Lower leg skin (tissue), 4 donors: ENCODE measurements around the gene RABGGTA. TPM values are rescaled to one million over a fixed set of nuclear protein-coding genes. Genes with fewer than 3 reads are reported as not detected.

Source experiments
- DNase-seq, 2 donors: peaks; one replicate each; pipeline ENCODE4 v3.0.0-alpha.2; 2019; ENCODE audit warnings: low spot score in 2 of 2
- H3K4me3 ChIP-seq: fragments of 200-600 bp; sonication (generic); 2 replicates; pipeline ENCODE4 v1.5.1; 2017; ENCODE audit warnings: mild to moderate bottlenecking, low read depth; ENCODE audit not compliant: poor library complexity, severe bottlenecking
- CTCF ChIP-seq, 3 donors: fragments of 450-650 bp; IDR thresholded peaks; one replicate each; pipeline ENCODE4 v1.5.1; 2016; ENCODE audit warnings: antibody characterized with exemption in 3 of 3, mild to moderate bottlenecking in 3 of 3, moderate library complexity in 2 of 3
- POLR2A ChIP-seq, 2 donors: fragments of 450-650 bp; IDR thresholded peaks; one replicate each; pipeline ENCODE4 v1.6.1; 2016 to 2017; ENCODE audit warnings: antibody characterized with exemption in 2 of 2, mild to moderate bottlenecking in 1 of 2, moderate library complexity in 1 of 2
- WGBS, 2 donors: methylation state at CpG; one replicate each; pipeline ENCODE4 v1.1.5; 2018; 5-methylcytosine and 5-hydroxymethylcytosine counted together
- intact Hi-C: fragments of 100-400 bp; cut with DNase I; formaldehyde crosslinking; loops from one replicate; pipeline ENCODE4 v1.15.0; 2023; ENCODE audit warnings: low total_unique reads
- total RNA-seq, 4 donors: library from RNA; depleted of rRNA; stranded (reverse); fragments of >200 nt; gene quantifications; one replicate each; pipeline ENCODE4 v1.1.0, GENCODE V29; 2016

RABGGTA gene
- total RNA-seq, 4 donors from 2014 or later: 35.5 to 69.4 (median 44.7) TPM

DNA sequence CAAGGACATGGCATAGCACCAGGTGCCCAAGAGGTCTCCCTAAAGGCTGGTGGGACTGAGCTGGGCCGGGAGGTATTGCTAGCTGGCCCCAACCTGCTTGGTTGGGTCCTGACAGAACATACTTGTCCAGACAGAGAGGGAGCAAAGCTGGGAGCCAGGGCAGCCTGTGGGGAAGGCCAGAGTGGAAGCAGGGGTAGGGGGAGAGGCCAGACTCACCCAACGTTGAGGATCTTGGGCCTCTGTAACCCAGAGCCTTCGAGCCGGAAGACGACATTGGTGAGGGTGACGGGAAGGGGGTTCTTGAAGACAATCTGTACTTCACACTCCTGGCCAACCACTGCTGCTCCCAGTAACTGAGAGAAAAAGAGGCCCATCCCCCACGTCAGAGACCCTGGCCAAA is 17.5 kb downstream of the RABGGTA start:
- TF ChIP-seq CTCF (IDR thresholded peaks at IDR 0.05) (no peak), POLR2A (IDR thresholded peaks at IDR 0.05) (no peak)
- H3K4me3 ChIP-seq: no peak overlapping the region
- intact Hi-C loops: no loop called here
- peak in 1 of 2 donors; percentile 50 for DNase-seq
- WGBS, 2 donors: 78 to 80% methylated on average over 7 of the region's 7 CpGs

- TF ChIP-seq POLR2A (IDR thresholded peaks at IDR 0.05) (no peak), CTCF (IDR thresholded peaks at IDR 0.05) (no peak)
- intact Hi-C loops: no loop called here
- H3K4me3 ChIP-seq: no peak overlapping the region
- 73 to 80% methylated on average over 11 of the region's 11 CpGs for WGBS, 2 donors
- peak in 1 of 2 donors; percentile 54 for DNase-seq
These were observed 18.9 kb downstream of the RABGGTA start for GRCh38 chr14:24252289-24253124.

GRCh38 chr14:24251880-24252288 is 19.5 kb downstream of the RABGGTA start:
- 86 to 100% methylated on average over 1 of the region's 1 CpG for WGBS, 2 donors
- H3K4me3 ChIP-seq: no peak overlapping the region
- no peak for TF ChIP-seq CTCF (IDR thresholded peaks at IDR 0.05)
- TF ChIP-seq POLR2A (IDR thresholded peaks at IDR 0.05): no peak
- intact Hi-C loops: no loop called here
- no peak for DNase-seq

DNA sequence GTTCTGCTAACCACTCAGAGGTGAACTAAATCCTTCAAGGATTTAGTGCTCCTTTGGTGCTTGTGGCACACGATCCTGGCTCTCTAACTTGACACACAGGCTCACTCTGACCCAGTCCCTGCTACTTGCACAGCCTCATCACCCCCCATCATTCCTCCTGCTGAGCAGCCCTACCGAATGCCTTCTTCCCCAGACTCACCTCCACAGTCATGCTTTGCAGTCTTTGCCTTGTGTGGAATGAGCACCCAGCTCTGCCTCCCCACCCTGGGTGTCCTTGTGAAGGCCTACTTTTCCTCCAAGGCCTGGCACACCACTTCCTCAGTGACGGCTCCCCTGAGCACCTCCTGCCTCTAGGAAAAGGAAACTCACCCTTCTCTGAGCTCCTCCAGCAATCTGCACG is 21.0 kb downstream of the RABGGTA start:
- intact Hi-C loops: no loop called here
- TF ChIP-seq CTCF (IDR thresholded peaks at IDR 0.05) (no peak), POLR2A (IDR thresholded peaks at IDR 0.05) (no peak)
- peak in 1 of 2 donors; percentile 32 for DNase-seq
- WGBS, 2 donors: 69 to 70% methylated on average over 4 of the region's 4 CpGs
- H3K4me3 ChIP-seq: no peak overlapping the region

DNA sequence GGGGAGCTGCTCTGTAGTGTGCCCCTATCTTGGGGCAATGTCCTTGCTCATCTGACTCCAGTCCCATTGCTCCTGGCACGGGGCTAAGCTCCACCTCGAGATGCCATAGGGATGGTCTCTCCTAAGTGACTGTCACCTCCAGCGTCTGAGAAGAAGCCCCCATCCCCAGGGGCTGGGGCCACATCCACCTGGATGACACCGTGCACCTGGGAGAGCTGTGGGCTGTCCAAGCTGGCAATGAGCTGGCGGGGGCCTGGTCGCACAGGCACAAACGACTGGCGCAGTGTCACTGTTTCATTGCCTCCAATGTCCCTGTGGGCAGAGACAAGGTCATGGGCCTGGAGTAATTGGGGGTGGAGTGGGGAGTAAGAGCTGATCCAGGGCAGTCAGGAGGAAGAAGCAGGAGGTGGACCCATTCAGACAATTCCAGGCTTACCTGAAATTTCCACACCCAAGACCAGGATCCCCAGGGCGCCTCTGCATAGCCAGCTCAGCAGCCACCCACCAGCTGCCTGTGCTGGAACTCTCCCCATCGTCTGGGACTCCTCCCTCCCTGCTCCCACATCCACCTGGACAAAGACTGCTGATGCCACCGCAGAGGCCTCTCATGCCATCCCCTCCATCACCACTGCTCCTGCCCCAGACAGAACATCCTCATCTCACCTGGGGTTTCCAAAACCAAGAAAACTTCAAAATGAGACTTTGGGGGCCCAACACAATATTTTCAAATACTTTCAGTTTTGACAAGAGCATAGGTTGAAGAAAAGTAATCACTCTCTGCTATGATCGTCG is 22.0 kb downstream of the RABGGTA start:
- TF ChIP-seq POLR2A (IDR thresholded peaks at IDR 0.05) (no peak), CTCF (IDR thresholded peaks at IDR 0.05) (no peak)
- intact Hi-C loops: no loop called here
- 79 to 83% methylated on average over 10 of the region's 13 CpGs for WGBS, 2 donors
- no peak overlapping the region for H3K4me3 ChIP-seq
- peak in 1 of 2 donors; percentile 68 for DNase-seq
